Measurements from ENCODE around the gene CELF2. TPM values are rescaled to one million over a fixed set of nuclear protein-coding genes. Genes with fewer than 3 reads are reported as not detected.

The CELF2 gene
- polyA plus RNA-seq, 1 donor from 2014 or later, result 55.5 TPM

DNA sequence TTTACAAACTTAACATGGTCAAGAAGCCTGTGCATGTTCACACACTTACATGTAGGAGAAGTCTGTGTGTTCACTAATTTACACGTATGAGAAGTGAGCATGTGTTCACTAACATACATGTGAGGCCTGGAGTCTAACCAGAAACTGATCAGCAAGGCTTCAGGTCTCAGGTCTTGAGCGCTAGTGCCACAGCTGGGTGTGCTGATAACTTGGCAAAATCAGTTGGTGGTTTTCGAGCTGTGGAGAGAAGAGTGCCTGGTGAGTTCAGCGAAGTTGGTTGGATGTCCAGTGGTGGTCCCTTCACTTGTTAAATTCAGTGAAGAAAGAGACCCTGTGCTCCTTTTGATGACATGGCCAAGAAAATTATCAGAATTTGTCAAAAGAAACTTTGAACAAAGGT, 98.7 kb downstream of the CELF2 start:
- TF ChIP-seq MXI1 (conservative IDR thresholded peaks at IDR 0.05; ENCODE audit: poor library complexity, severe bottlenecking), result no peak
- TF ChIP-seq RAD21 (conservative IDR thresholded peaks at IDR 0.05), result no peak
- no peak for TF ChIP-seq SMC3 (conservative IDR thresholded peaks at IDR 0.05; ENCODE audit: poor library complexity)
- no peak for TF ChIP-seq EP300 (conservative IDR thresholded peaks at IDR 0.05; ENCODE audit: poor library complexity, severe bottlenecking)
- TF ChIP-seq, protein P1, sequence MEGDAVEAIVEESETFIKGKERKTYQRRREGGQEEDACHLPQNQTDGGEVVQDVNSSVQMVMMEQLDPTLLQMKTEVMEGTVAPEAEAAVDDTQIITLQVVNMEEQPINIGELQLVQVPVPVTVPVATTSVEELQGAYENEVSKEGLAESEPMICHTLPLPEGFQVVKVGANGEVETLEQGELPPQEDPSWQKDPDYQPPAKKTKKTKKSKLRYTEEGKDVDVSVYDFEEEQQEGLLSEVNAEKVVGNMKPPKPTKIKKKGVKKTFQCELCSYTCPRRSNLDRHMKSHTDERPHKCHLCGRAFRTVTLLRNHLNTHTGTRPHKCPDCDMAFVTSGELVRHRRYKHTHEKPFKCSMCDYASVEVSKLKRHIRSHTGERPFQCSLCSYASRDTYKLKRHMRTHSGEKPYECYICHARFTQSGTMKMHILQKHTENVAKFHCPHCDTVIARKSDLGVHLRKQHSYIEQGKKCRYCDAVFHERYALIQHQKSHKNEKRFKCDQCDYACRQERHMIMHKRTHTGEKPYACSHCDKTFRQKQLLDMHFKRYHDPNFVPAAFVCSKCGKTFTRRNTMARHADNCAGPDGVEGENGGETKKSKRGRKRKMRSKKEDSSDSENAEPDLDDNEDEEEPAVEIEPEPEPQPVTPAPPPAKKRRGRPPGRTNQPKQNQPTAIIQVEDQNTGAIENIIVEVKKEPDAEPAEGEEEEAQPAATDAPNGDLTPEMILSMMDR (IDR thresholded peaks at IDR 0.05; ENCODE audit: poor library complexity, severe bottlenecking), result no peak
- no peak for TF ChIP-seq POLR2AphosphoS5 (IDR thresholded peaks at IDR 0.05)
- no peak for TF ChIP-seq TAF1 (IDR thresholded peaks at IDR 0.05; ENCODE audit: low read depth)
- TF ChIP-seq, protein P2, sequence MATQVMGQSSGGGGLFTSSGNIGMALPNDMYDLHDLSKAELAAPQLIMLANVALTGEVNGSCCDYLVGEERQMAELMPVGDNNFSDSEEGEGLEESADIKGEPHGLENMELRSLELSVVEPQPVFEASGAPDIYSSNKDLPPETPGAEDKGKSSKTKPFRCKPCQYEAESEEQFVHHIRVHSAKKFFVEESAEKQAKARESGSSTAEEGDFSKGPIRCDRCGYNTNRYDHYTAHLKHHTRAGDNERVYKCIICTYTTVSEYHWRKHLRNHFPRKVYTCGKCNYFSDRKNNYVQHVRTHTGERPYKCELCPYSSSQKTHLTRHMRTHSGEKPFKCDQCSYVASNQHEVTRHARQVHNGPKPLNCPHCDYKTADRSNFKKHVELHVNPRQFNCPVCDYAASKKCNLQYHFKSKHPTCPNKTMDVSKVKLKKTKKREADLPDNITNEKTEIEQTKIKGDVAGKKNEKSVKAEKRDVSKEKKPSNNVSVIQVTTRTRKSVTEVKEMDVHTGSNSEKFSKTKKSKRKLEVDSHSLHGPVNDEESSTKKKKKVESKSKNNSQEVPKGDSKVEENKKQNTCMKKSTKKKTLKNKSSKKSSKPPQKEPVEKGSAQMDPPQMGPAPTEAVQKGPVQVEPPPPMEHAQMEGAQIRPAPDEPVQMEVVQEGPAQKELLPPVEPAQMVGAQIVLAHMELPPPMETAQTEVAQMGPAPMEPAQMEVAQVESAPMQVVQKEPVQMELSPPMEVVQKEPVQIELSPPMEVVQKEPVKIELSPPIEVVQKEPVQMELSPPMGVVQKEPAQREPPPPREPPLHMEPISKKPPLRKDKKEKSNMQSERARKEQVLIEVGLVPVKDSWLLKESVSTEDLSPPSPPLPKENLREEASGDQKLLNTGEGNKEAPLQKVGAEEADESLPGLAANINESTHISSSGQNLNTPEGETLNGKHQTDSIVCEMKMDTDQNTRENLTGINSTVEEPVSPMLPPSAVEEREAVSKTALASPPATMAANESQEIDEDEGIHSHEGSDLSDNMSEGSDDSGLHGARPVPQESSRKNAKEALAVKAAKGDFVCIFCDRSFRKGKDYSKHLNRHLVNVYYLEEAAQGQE (IDR thresholded peaks at IDR 0.05; ENCODE audit: borderline replicate concordance), result no peak
- TF ChIP-seq EZH2 (IDR thresholded peaks at IDR 0.05; ENCODE audit: borderline replicate concordance, insufficient read depth, low read length, poor library complexity, severe bottlenecking), result no peak
- H3K79me2 ChIP-seq (replicated peaks; ENCODE audit: insufficient read depth, low read length), result peaks cover 9% of the 10 kb centered on the region

DNA sequence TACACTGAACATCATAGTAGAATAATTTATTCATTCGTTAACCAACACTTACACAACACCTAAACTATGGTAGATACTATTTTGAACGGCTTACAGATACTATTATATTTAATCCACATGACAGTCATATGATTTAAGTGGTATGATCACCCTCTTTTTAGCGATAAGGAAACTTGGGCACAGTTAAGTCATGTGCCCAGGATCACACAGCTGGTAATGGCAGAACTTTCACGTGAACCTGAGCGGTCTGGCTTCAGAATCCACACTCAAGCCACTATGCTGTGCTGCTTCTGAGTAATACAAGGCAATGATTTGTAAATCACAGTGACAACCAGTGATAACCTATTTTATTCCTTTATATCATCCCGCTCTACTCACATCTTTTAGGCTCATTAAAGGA, 99.1 kb downstream of the CELF2 start:
- H4K20me1 ChIP-seq (ENCODE audit: insufficient read depth), result no peaks in the 10 kb centered on the region

More for the DNA sequence above, 98.7 kb downstream of the CELF2 start:
- no peaks in the 10 kb centered on the region for H4K20me1 ChIP-seq (ENCODE audit: insufficient read depth)
- H3F3A ChIP-seq (ENCODE audit: insufficient read depth, low read length, poor library complexity, severe bottlenecking), result peaks cover 4% of the 10 kb centered on the region
- H3K4me2 ChIP-seq (ENCODE audit: low read length), result no peak overlapping the region
- no peaks in the 10 kb centered on the region for H3K27me3 ChIP-seq (ENCODE audit: insufficient read depth, low read depth, low read length)
- peak overlapping the region; percentile 80 for H3K27ac ChIP-seq (ENCODE audit: low read length)
- H3K36me3 ChIP-seq (ENCODE audit: insufficient read depth, low read length), result no peaks in the 10 kb centered on the region
- no peaks in the 10 kb centered on the region for H3K9me2 ChIP-seq (ENCODE audit: insufficient read depth, low read length)
- H2AFZ ChIP-seq (ENCODE audit: low read depth, low read length), result no peak overlapping the region
- no peaks in the 10 kb centered on the region for H3K9me3 ChIP-seq (ENCODE audit: low read length)
- peak overlapping the region; percentile 23 for H3K9ac ChIP-seq (ENCODE audit: low read length)
- H3K4me3 ChIP-seq (ENCODE audit: low read length), result peak overlapping the region; percentile 36

More for the DNA sequence above, 99.1 kb downstream of the CELF2 start:
- H3F3A ChIP-seq (ENCODE audit: insufficient read depth, low read length, poor library complexity, severe bottlenecking), result peaks cover 4% of the 10 kb centered on the region
- TF ChIP-seq EZH2 (IDR thresholded peaks at IDR 0.05; ENCODE audit: borderline replicate concordance, insufficient read depth, low read length, poor library complexity, severe bottlenecking), result no peak
- TF ChIP-seq TAF1 (IDR thresholded peaks at IDR 0.05; ENCODE audit: low read depth), result no peak
- TF ChIP-seq SMC3 (conservative IDR thresholded peaks at IDR 0.05; ENCODE audit: poor library complexity), result no peak
- TF ChIP-seq POLR2AphosphoS5 (IDR thresholded peaks at IDR 0.05), result no peak
- TF ChIP-seq, protein P1 (IDR thresholded peaks at IDR 0.05; ENCODE audit: poor library complexity, severe bottlenecking), result no peak
- TF ChIP-seq EP300 (conservative IDR thresholded peaks at IDR 0.05; ENCODE audit: poor library complexity, severe bottlenecking), result no peak
- TF ChIP-seq, protein P2 (IDR thresholded peaks at IDR 0.05; ENCODE audit: borderline replicate concordance), result no peak
- TF ChIP-seq MXI1 (conservative IDR thresholded peaks at IDR 0.05; ENCODE audit: poor library complexity, severe bottlenecking), result no peak
- TF ChIP-seq RAD21 (conservative IDR thresholded peaks at IDR 0.05), result no peak
- H3K4me2 ChIP-seq (ENCODE audit: low read length), result no peak overlapping the region
- peaks cover 9% of the 10 kb centered on the region for H3K79me2 ChIP-seq (replicated peaks; ENCODE audit: insufficient read depth, low read length)
- peak overlapping the region; percentile 80 for H3K27ac ChIP-seq (ENCODE audit: low read length)
- H3K9me3 ChIP-seq (ENCODE audit: low read length), result no peaks in the 10 kb centered on the region
- no peak overlapping the region for H2AFZ ChIP-seq (ENCODE audit: low read depth, low read length)
- H3K4me3 ChIP-seq (ENCODE audit: low read length), result no peak overlapping the region
- H3K9me2 ChIP-seq (ENCODE audit: insufficient read depth, low read length), result no peaks in the 10 kb centered on the region
- no peaks in the 10 kb centered on the region for H3K36me3 ChIP-seq (ENCODE audit: insufficient read depth, low read length)
- no peak overlapping the region for H3K9ac ChIP-seq (ENCODE audit: low read length)
- no peaks in the 10 kb centered on the region for H3K27me3 ChIP-seq (ENCODE audit: insufficient read depth, low read depth, low read length)
